Right lobe of liver (tissue), 6 donors: ENCODE data around the gene C1orf115. TPM values are rescaled to one million over a fixed set of nuclear protein-coding genes. Genes with fewer than 3 reads are reported as not detected.
A peak's percentile ranks its signal among the peaks of the same experiment; 100 is the strongest.
"Not testable (repeated sequence)": the region's sequence is repeated elsewhere in the genome, so short reads cannot be mapped to it uniquely, and the experiment has no call there.

Experiments
- ATAC-seq, 4 donors: fragments of 200-7000 bp; cut with Tn5 transposase; one replicate each; pipeline ENCODE4 v1.9.1; 2020; ENCODE audit warnings: mild to moderate bottlenecking in 4 of 4, moderate library complexity in 4 of 4
- DNase-seq, 3 donors: peaks; one replicate each; pipeline ENCODE4 v3.0.0-alpha.2; 2020
- H3K27ac ChIP-seq, 3 donors: fragments of 200-600 bp; one replicate each; pipeline ENCODE4 v1.8.0; 2022
- H3K27me3 ChIP-seq, 2 donors: fragments of 200-600 bp; one replicate each; pipeline ENCODE4 v1.8.0; 2022
- H3K36me3 ChIP-seq, 4 donors: fragments of 200-600 bp; sonication (generic) in 1 of 4; one replicate each; pipeline versions ENCODE4 v1.5.1 to v1.8.0; 2017 to 2022; ENCODE audit warnings: control low read depth in 1 of 4
- H3K4me1 ChIP-seq, 4 donors: fragments of 200-600 bp; sonication (generic) in 1 of 4; one replicate each; pipeline versions ENCODE4 v1.5.1 to v1.8.0; 2017 to 2022; ENCODE audit warnings: control low read depth in 1 of 4
- H3K4me3 ChIP-seq, 3 donors: fragments of 200-600 bp; one replicate each; pipeline ENCODE4 v1.8.0; 2022
- H3K9me3 ChIP-seq, 4 donors: fragments of 200-600 bp; sonication (generic) in 1 of 4; one replicate each; pipeline versions ENCODE4 v1.5.1 to v1.8.0; 2017 to 2022; ENCODE audit warnings: control low read depth in 1 of 4
- POLR2A ChIP-seq: fragments of 450-650 bp; IDR thresholded peaks from one replicate; pipeline ENCODE4 v1.6.1; 2017; ENCODE audit warnings: antibody characterized with exemption, mild to moderate bottlenecking
- WGBS: methylation state at CpG from one replicate; pipeline ENCODE4 v1.1.6; 2018; ENCODE audit warnings: low coverage, low lambda C conversion rate; ENCODE audit not compliant: insufficient coverage; ENCODE audit errors: missing lambda C conversion rate; 5-methylcytosine and 5-hydroxymethylcytosine counted together
- intact Hi-C, 2 donors: fragments of 100-400 bp; cut with DNase I; formaldehyde crosslinking; loops; one replicate each; pipeline versions ENCODE4 v1.11.2 to v1.14.1; 2022
- total RNA-seq, 6 experiments: library from RNA; depleted of rRNA in 2 of 6; stranded (reverse); fragments of >200 nt in 2 of 6; fragmentation: NEBNext Ultra II Directional in 3 of 6; extraction: Animal tissue kit (Norgen Biotek cat#: 25700) in 3 of 6; gene quantifications; one replicate each; pipeline versions ENCODE4 v1.1.0 to v1.2.4, GENCODE V29; 2016 to 2023
- TF ChIP-seq, protein P1 (sequence below), 4 donors: fragments of 200-600 bp in 3 of 4; fragments of 450-650 bp in 1 of 4; IDR thresholded peaks; one replicate each; pipeline versions ENCODE4 v1.5.1 to v1.8.0; 2016 to 2022; ENCODE audit warnings: antibody characterized with exemption in 4 of 4, mild to moderate bottlenecking in 2 of 4
- donor health status: DM: no; HTN: yes; CAD: no.
- donor health status: DM: no; HTN: no; CAD: no.
- donor health status: DM: no; HTN: no; CAD: no.
- donor health status: DM: no; HTN: yes; CAD: no.
- donor health status: DM: no; HTN: yes; CAD: no.

C1orf115 gene
- total RNA-seq, 6 experiments from 2014 or later = 45.2 to 65.9 (median 50.8) TPM

DNA sequence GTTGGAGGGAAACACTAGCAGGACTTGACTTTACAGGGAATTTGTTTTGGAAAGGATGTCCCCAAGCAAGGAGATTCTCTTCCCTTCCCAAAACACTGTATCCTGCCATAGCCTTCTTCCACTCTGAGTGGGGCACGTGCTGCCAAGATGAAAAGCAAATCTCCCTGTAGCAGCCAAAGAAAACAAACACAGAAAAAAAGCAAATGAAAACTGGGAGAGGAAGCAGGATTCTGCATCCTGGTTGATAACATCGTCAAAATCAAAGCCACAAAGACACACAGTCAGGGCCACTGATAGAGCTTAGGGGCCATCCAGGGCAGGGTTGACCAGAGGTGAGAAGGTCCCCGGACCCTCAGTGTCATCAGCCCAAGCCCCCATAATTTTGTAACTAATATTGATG is 42.0 kb downstream of the C1orf115 start:
- H3K36me3 ChIP-seq = no peaks in the 10 kb centered on the region
- intact Hi-C loops = loop anchor here (5.0 to 10.0 kb wide), 2 partner anchors 40 to 47 kb away; partner anchors contain the start of gene C1orf115 (in 1 of the 2)
- ATAC-seq (peak; percentile 3 to 48 (median 38)), DNase-seq (no peak)
- TF ChIP-seq POLR2A = no peak
- no peaks in the 10 kb centered on the region for H3K9me3 ChIP-seq
- 23% methylated on average over 2 of the region's 3 CpGs for WGBS
- no peaks in the 10 kb centered on the region for H3K27me3 ChIP-seq
- H3K27ac ChIP-seq = peak overlapping the region in 2 of 3 donors; percentile 64 to 71
- peak overlapping the region in 1 of 3 donors; percentile 26 for H3K4me3 ChIP-seq
- peaks cover 0 to 24% (median 5%) of the 10 kb centered on the region in 4 donors for H3K4me1 ChIP-seq

DNA sequence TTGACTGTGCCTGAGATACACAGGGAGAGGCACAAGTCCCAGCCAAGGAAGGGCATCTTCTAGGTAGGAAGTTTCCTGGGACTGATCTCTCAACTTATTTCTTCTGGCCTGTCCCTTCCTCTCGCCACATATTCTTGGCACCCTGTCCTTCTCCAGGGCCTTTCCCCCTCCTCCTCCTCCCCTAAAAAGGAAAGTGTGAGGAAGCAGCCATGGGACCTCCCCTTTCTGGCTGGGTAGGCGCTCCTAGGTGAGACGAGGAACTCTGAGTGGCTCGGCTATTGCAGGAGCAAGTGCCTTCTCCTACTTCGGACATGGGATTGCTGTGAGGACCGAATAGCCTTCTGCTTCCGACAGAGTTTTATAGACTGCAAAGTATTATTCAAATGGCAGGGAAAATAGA is 42.5 kb downstream of the C1orf115 start:
- no peak for DNase-seq
- Histone ChIP-seq H3K27me3 (no peaks in the 10 kb centered on the region), H3K9me3 (no peaks in the 10 kb centered on the region), H3K4me3 (peak overlapping the region; percentile 21 to 43 (median 26)), H3K27ac (peak overlapping the region; percentile 56 to 71 (median 64)), H3K4me1 (peaks cover 0 to 20% (median 5%) of the 10 kb centered on the region in 4 donors), H3K36me3 (no peaks in the 10 kb centered on the region)
- 27% methylated on average over 7 of the region's 7 CpGs for WGBS
- peak; percentile 23 to 46 (median 32) for ATAC-seq
- no peak for TF ChIP-seq POLR2A
- TF ChIP-seq, protein P1, sequence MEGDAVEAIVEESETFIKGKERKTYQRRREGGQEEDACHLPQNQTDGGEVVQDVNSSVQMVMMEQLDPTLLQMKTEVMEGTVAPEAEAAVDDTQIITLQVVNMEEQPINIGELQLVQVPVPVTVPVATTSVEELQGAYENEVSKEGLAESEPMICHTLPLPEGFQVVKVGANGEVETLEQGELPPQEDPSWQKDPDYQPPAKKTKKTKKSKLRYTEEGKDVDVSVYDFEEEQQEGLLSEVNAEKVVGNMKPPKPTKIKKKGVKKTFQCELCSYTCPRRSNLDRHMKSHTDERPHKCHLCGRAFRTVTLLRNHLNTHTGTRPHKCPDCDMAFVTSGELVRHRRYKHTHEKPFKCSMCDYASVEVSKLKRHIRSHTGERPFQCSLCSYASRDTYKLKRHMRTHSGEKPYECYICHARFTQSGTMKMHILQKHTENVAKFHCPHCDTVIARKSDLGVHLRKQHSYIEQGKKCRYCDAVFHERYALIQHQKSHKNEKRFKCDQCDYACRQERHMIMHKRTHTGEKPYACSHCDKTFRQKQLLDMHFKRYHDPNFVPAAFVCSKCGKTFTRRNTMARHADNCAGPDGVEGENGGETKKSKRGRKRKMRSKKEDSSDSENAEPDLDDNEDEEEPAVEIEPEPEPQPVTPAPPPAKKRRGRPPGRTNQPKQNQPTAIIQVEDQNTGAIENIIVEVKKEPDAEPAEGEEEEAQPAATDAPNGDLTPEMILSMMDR (IDR thresholded peaks at IDR 0.05) = no peak
- intact Hi-C loops = loop anchor here (5.0 to 10.0 kb wide), 2 partner anchors 40 to 48 kb away; partner anchors contain the start of gene C1orf115 (in 1 of the 2)

DNA sequence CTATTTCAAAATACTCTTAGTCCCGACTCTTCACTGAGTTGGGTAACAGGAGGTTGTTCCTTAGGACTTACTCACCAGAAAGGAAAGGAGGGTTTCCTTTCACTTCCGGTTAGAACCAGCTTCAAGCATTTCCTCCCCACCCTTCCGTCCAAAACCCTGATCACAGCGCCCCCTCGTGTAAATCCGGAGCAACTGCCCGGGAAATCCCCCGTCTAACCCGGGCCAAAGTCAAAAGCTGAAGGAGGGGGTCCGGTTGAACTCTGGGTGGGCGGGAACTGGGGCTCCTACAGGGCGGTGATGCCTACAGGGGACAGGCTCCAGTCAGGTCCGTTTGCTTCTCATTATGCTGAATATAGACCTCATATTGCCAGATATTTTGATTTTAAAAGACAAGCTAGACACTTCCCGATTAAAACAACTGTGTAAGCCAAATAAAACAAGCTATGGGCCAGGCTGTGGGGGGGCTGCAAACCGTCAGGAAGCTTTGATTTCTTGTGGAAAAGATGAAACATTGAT is 43.0 kb downstream of the C1orf115 start:
- intact Hi-C loops = loop anchor here (5.0 to 10.0 kb wide), 2 partner anchors 41 to 48 kb away; partner anchors contain the start of gene C1orf115 (in 1 of the 2)

DNA sequence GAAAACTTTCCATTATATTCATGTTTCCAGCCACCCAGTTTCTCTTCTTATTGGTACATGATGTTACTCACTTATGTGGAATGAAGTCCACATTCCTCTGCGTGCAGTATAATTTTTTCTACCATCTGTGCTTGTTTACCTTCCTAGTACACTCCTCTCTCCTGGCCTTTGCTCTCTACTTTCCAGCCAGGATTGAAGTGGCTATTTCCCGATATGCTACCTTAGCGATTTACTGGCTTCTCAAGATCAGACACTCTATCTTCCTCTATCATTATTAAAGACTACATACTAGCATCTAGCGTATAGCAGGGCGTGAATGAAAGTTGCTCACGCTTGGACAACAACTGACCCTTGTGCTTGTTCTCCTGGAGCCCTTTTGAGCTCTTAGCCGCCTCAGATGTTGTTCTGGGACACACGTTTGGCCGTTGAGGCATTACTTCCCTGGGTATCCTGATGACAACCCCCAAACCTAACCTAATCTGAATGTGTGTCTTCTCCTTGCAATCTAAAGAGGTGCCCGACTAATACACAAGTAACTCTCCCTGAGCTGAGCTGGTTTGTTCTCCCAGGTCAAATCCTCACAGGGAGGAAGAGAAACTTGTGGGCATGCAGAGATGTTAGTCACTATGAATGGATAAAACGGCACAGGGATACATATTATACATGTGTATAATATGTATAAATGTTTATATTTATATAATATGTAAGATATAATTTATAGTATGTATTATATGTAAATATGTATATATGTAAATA is 44.6 kb downstream of the C1orf115 start:
- Histone ChIP-seq H3K27me3 (no peaks in the 10 kb centered on the region), H3K36me3 (no peaks in the 10 kb centered on the region), H3K27ac (peak overlapping the region; percentile 64 to 71 (median 67)), H3K4me1 (peaks cover 0 to 24% (median 5%) of the 10 kb centered on the region in 4 donors), H3K9me3 (no peaks in the 10 kb centered on the region), H3K4me3 (peak overlapping the region in 1 of 3 donors; percentile 20)
- TF ChIP-seq, protein P1 (IDR thresholded peaks at IDR 0.05) = no peak
- no peak for TF ChIP-seq POLR2A
- ATAC-seq (peak; percentile 78 to 87 (median 85)), DNase-seq (no peak)
- WGBS = 37% methylated on average over 11 of the region's 11 CpGs
- intact Hi-C loops = loop anchor here (5.0 to 10.0 kb wide), 2 partner anchors 42 to 50 kb away; partner anchors contain the start of gene C1orf115 (in 1 of the 2)

More for the DNA sequence above, 43.0 kb downstream of the C1orf115 start:
- WGBS = 3% methylated on average over 13 of the region's 15 CpGs
- DNase-seq = peak; percentile 78 to 87 (median 82)
- H3K27me3 ChIP-seq = no peaks in the 10 kb centered on the region
- peaks cover 0 to 17% (median 5%) of the 10 kb centered on the region in 4 donors for H3K4me1 ChIP-seq
- no peaks in the 10 kb centered on the region for H3K9me3 ChIP-seq
- peak; percentile 89 to 92 (median 91) for ATAC-seq
- peak overlapping the region; percentile 56 to 71 (median 64) for H3K27ac ChIP-seq
- no peaks in the 10 kb centered on the region for H3K36me3 ChIP-seq
- peak overlapping the region; percentile 21 to 43 (median 26) for H3K4me3 ChIP-seq
- TF ChIP-seq, protein P1 (IDR thresholded peaks at IDR 0.05) = peak; percentile 85 to 89 (median 88)
- no peak for TF ChIP-seq POLR2A

DNA sequence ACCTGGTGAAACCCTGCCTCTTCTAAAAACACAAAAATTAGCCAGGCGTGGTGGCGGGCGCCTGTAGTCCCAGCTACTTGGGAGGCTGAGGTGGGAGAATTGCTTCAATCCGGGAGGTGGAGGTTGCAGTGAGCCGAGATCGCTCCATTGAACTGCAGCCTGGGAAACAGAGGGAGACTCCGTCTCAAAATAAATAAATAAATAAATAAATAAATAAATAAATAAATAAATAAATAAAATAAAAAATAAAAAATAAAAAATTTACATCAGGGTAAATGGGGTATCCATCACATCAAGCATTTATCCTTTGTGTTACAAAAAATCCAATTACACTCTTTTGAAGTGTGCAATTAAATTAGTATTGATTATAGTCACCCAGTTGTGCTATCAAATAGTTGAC is 46.1 kb downstream of the C1orf115 start:
- H3K9me3 ChIP-seq, DNase-seq, ATAC-seq, H3K27me3 ChIP-seq, H3K27ac ChIP-seq, H3K36me3 ChIP-seq, H3K4me3 ChIP-seq: not testable (repeated sequence)
- WGBS = 96% methylated on average over 7 of the region's 7 CpGs
- intact Hi-C loops = loop anchor here in 1 of 2 donors (10.0 kb wide), 1 partner anchor 51 kb away; no protein-coding TSS in a partner anchor
- peaks cover 0 to 24% (median 9%) of the 10 kb centered on the region in 4 donors for H3K4me1 ChIP-seq
